ENCODE data around the gene SIGMAR1.

The SIGMAR1 gene

GRCh38 chr9:34624475-34625185 lies 13.0 kb downstream of the SIGMAR1 start:
- H3K9me3 ChIP-seq (ENCODE audit: low read length): no peaks in the 10 kb centered on the region
- H3K36me3 ChIP-seq (ENCODE audit: insufficient read depth, low read length): no peaks in the 10 kb centered on the region
- no peak overlapping the region for H3K4me3 ChIP-seq (ENCODE audit: low read depth, low read length, poor library complexity, severe bottlenecking)
- H3K9me2 ChIP-seq (ENCODE audit: low read depth, low read length): no peaks in the 10 kb centered on the region
- H3K79me2 ChIP-seq (ENCODE audit: insufficient read depth, low read length): no peaks in the 10 kb centered on the region
- no peak overlapping the region for H3K4me2 ChIP-seq (ENCODE audit: low read length)
- H3K9ac ChIP-seq (ENCODE audit: low read length): no peak overlapping the region
- H2AFZ ChIP-seq (ENCODE audit: low read length): no peak overlapping the region
- peaks cover 9% of the 10 kb centered on the region; the same call in 1 of the 2 replicates for H3K27me3 ChIP-seq (ENCODE audit: insufficient read depth, low read length)
- TF ChIP-seq, protein P1, sequence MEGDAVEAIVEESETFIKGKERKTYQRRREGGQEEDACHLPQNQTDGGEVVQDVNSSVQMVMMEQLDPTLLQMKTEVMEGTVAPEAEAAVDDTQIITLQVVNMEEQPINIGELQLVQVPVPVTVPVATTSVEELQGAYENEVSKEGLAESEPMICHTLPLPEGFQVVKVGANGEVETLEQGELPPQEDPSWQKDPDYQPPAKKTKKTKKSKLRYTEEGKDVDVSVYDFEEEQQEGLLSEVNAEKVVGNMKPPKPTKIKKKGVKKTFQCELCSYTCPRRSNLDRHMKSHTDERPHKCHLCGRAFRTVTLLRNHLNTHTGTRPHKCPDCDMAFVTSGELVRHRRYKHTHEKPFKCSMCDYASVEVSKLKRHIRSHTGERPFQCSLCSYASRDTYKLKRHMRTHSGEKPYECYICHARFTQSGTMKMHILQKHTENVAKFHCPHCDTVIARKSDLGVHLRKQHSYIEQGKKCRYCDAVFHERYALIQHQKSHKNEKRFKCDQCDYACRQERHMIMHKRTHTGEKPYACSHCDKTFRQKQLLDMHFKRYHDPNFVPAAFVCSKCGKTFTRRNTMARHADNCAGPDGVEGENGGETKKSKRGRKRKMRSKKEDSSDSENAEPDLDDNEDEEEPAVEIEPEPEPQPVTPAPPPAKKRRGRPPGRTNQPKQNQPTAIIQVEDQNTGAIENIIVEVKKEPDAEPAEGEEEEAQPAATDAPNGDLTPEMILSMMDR (IDR thresholded peaks at IDR 0.05; ENCODE audit: low read length): no peak
- H3K27ac ChIP-seq (ENCODE audit: low read depth, low read length, poor library complexity, severe bottlenecking): no peak overlapping the region
- H3K4me1 ChIP-seq (ENCODE audit: insufficient read depth, low read length, severe bottlenecking): peaks cover 27% of the 10 kb centered on the region
- no peaks in the 10 kb centered on the region for H4K20me1 ChIP-seq (ENCODE audit: insufficient read depth, low read length)
- H3F3A ChIP-seq (ENCODE audit: insufficient read depth, low read length): no peaks in the 10 kb centered on the region

DNA sequence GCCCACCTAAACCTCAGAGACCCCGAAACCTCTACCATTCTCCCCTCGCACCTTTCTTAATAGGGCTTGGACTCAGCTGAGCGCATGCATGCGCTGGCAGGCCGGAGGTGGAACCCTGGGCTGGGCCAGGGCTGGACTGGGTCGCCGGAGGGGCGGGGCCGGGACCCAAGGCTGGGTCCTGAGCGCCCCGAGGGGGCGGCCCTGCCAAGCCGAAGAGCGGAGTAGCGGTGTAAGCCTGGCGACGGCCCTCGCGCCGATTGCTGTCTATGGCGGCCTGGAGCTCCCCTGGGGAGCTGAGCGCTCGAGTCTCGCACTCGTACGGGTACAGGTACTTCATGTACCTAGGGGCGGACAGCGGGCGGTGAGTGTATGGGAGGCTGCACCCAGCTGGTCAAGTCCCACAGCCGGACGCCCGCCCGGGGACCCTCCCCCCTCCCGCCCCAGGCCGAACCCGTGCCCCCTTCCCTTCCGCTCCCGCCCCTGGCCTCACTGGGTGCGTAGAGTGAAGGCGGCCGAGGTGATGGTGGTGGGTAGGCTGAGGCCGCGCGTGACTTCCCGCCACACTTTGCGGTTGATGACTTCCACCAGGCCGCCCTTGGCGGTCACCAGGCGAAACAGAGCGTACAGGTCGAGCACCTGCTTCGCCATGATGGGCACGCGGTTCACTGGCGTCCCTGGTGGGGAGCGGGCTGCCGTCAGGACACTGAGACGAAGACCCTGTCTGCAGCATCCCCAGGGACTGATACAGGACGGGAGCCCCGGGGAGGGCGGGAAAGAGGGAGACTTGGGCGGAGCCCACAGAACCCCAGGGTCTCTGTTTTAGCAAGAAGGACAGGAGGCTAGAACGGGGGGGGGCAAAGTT lies 14.0 kb downstream of the SIGMAR1 start:
- Histone ChIP-seq H3K9me3 (ENCODE audit: low read length) (no peaks in the 10 kb centered on the region), H3K36me3 (ENCODE audit: insufficient read depth, low read length) (no peaks in the 10 kb centered on the region), H3K27ac (ENCODE audit: low read depth, low read length, poor library complexity, severe bottlenecking) (no peak overlapping the region), H3F3A (ENCODE audit: insufficient read depth, low read length) (no peaks in the 10 kb centered on the region), H3K4me3 (ENCODE audit: low read depth, low read length, poor library complexity, severe bottlenecking) (peak overlapping the region; percentile 13), H3K4me2 (ENCODE audit: low read length) (peak overlapping the region; percentile 37; the same call in 1 of the 2 replicates), H3K9me2 (ENCODE audit: low read depth, low read length) (no peaks in the 10 kb centered on the region), H3K27me3 (ENCODE audit: insufficient read depth, low read length) (0 out of 2 replicates have a peak, but pooled peaks cover 5% of the 10 kb centered on the region), H2AFZ (ENCODE audit: low read length) (no peak overlapping the region), H3K9ac (ENCODE audit: low read length) (no peak overlapping the region), H3K4me1 (ENCODE audit: insufficient read depth, low read length, severe bottlenecking) (peaks cover 28% of the 10 kb centered on the region), H3K79me2 (ENCODE audit: insufficient read depth, low read length) (no peaks in the 10 kb centered on the region), H4K20me1 (ENCODE audit: insufficient read depth, low read length) (no peaks in the 10 kb centered on the region)
- TF ChIP-seq EZH2 (IDR thresholded peaks at IDR 0.05; ENCODE audit: borderline replicate concordance, low read length): no peak
- TF ChIP-seq, protein P1 (IDR thresholded peaks at IDR 0.05; ENCODE audit: low read length): no peak

GRCh38 chr9:34620061-34620994 lies 17.3 kb downstream of the SIGMAR1 start, which contains the start of gene DCTN3:
Gene DCTN3, minus strand, starts transcription at chr9:34620495. Its CDS starts 31 bp downstream, at chr9:34620464.
- no peaks in the 10 kb centered on the region for H3K9me2 ChIP-seq (ENCODE audit: low read depth, low read length)
- TF ChIP-seq EZH2 (IDR thresholded peaks at IDR 0.05; ENCODE audit: borderline replicate concordance, low read length): no peak
- TF ChIP-seq, protein P1 (IDR thresholded peaks at IDR 0.05; ENCODE audit: low read length): no peak
- H3K27ac ChIP-seq (ENCODE audit: low read depth, low read length, poor library complexity, severe bottlenecking): no peak within 1 kb of the TSS

More at GRCh38 chr9:34620061-34620994, 17.3 kb downstream of the SIGMAR1 start, which contains the start of gene DCTN3:
- H3K4me2 ChIP-seq (ENCODE audit: low read length): peak within 1 kb of the TSS; percentile 79
- H3K79me2 ChIP-seq (ENCODE audit: insufficient read depth, low read length): no peaks in the 10 kb centered on the region
- H3K9me3 ChIP-seq (ENCODE audit: low read length): no peaks in the 10 kb centered on the region
- no peaks in the 10 kb centered on the region for H3K27me3 ChIP-seq (ENCODE audit: insufficient read depth, low read length)
- H3K4me3 ChIP-seq (ENCODE audit: low read depth, low read length, poor library complexity, severe bottlenecking): peak within 1 kb of the TSS; percentile 84
- no peaks in the 10 kb centered on the region for H4K20me1 ChIP-seq (ENCODE audit: insufficient read depth, low read length)
- H3F3A ChIP-seq (ENCODE audit: insufficient read depth, low read length): no peaks in the 10 kb centered on the region
- H2AFZ ChIP-seq (ENCODE audit: low read length): peak within 1 kb of the TSS; percentile 29; the same call in 1 of the 2 replicates
- peaks cover 26% of the 10 kb centered on the region for H3K36me3 ChIP-seq (ENCODE audit: insufficient read depth, low read length)
- peak within 1 kb of the TSS; percentile 82 for H3K9ac ChIP-seq (ENCODE audit: low read length)
- H3K4me1 ChIP-seq (ENCODE audit: insufficient read depth, low read length, severe bottlenecking): peaks cover 25% of the 10 kb centered on the region
